Measurements from ENCODE around the gene TIGD4. TPM values are rescaled to one million over a fixed set of nuclear protein-coding genes. Genes with fewer than 3 reads are reported as not detected.

TIGD4 gene
- total and polyA plus RNA-seq, 2 donors (not counting 1 experiment from before 2014, with no cell fraction given), result 0.04 to 0.59 TPM

GRCh38 chr4:152728343-152728742, 51.2 kb downstream of the TIGD4 start:
- Histone ChIP-seq H2AFZ (ENCODE audit: insufficient read depth, low read depth, low read length, poor library complexity, severe bottlenecking) (peak overlapping the region; percentile 29), H3K9ac (ENCODE audit: low read length) (no peak overlapping the region), H3K4me1 (ENCODE audit: control insufficient read depth in 2 of 2, insufficient read depth in 2 of 2, low read length in 2 of 2) (peaks cover 11 to 14% of the 10 kb centered on the region in 2 donors), H4K20me1 (ENCODE audit: control insufficient read depth, insufficient read depth, low read length, poor library complexity, severe bottlenecking) (no peaks in the 10 kb centered on the region), H3K27ac (ENCODE audit: low read length in 2 of 2) (no peak overlapping the region), H3K36me3 (replicated peaks in 1 of 2; ENCODE audit: control extremely low read depth in 1 of 2, control insufficient read depth in 1 of 2, extremely low read depth in 1 of 2, insufficient read depth in 2 of 2, low read length in 1 of 2) (no peaks in the 10 kb centered on the region), H3K4me2 (replicated peaks; ENCODE audit: low read depth, low read length, poor library complexity, severe bottlenecking) (no peak overlapping the region), H3K9me3 (ENCODE audit: control extremely low read depth in 1 of 3, control insufficient read depth in 2 of 3, insufficient read depth in 1 of 3, low read length in 2 of 3) (no peaks in the 10 kb centered on the region), H3K4me3 (ENCODE audit: control extremely low read depth in 1 of 5, extremely low read depth in 1 of 5, insufficient read depth in 1 of 5, low read depth in 2 of 5, low read length in 4 of 5) (no peak overlapping the region), H3K79me2 (ENCODE audit: control insufficient read depth, insufficient read depth, low read length) (no peaks in the 10 kb centered on the region), H3K27me3 (replicated peaks in 1 of 4; ENCODE audit: control extremely low read depth in 1 of 4, control insufficient read depth in 3 of 4, insufficient read depth in 4 of 4, low read length in 3 of 4) (no peaks in the 10 kb centered on the region)
- Mint-ChIP-seq H3K27me3 (no peaks in the 10 kb centered on the region), H3K4me3 (no peak overlapping the region), H3K27ac (no peak overlapping the region), H3K4me1 (peaks cover 8% of the 10 kb centered on the region), H3K9me3 (ENCODE audit: insufficient read depth) (no peaks in the 10 kb centered on the region)
- WGBS (ENCODE audit: insufficient coverage), result no CpG with 5 or more reads among the region's 1 CpG
- TF ChIP-seq CTCF (IDR thresholded peaks at IDR 0.05) (no peak), EZH2 (IDR thresholded peaks at IDR 0.05; ENCODE audit: borderline replicate concordance, insufficient read depth, low read depth, low read length, poor library complexity, severe bottlenecking) (no peak)
- intact Hi-C loops (cut with micrococcal nuclease), result no loop called here
- DNase-seq (no peak), ATAC-seq (ENCODE audit: low read depth) (peak; percentile 39)
- ChIA-PET CTCF (interaction anchor here (13.6 kb wide), 1 partner anchor 228 kb away, joined by 217 read pairs; no protein-coding TSS in a partner anchor), POLR2A (no interaction called here)

- Mint-ChIP-seq H3K4me1 (peaks cover 8% of the 10 kb centered on the region), H3K4me3 (no peak overlapping the region), H3K27ac (peak overlapping the region; percentile 8), H3K27me3 (no peaks in the 10 kb centered on the region), H3K9me3 (ENCODE audit: insufficient read depth) (no peaks in the 10 kb centered on the region)
- Histone ChIP-seq H3K27me3 (replicated peaks in 1 of 4; ENCODE audit: control extremely low read depth in 1 of 4, control insufficient read depth in 3 of 4, insufficient read depth in 4 of 4, low read length in 3 of 4) (no peaks in the 10 kb centered on the region), H3K79me2 (ENCODE audit: control insufficient read depth, insufficient read depth, low read length) (no peaks in the 10 kb centered on the region), H3K4me2 (replicated peaks; ENCODE audit: low read depth, low read length, poor library complexity, severe bottlenecking) (no peak overlapping the region), H3K36me3 (replicated peaks in 1 of 2; ENCODE audit: control extremely low read depth in 1 of 2, control insufficient read depth in 1 of 2, extremely low read depth in 1 of 2, insufficient read depth in 2 of 2, low read length in 1 of 2) (no peaks in the 10 kb centered on the region), H2AFZ (ENCODE audit: insufficient read depth, low read depth, low read length, poor library complexity, severe bottlenecking) (no peak overlapping the region), H3K4me1 (ENCODE audit: control insufficient read depth in 2 of 2, insufficient read depth in 2 of 2, low read length in 2 of 2) (peaks cover 11 to 14% of the 10 kb centered on the region in 2 donors), H4K20me1 (ENCODE audit: control insufficient read depth, insufficient read depth, low read length, poor library complexity, severe bottlenecking) (no peaks in the 10 kb centered on the region), H3K9ac (ENCODE audit: low read length) (no peak overlapping the region), H3K4me3 (ENCODE audit: control extremely low read depth in 1 of 5, extremely low read depth in 1 of 5, insufficient read depth in 1 of 5, low read depth in 2 of 5, low read length in 4 of 5) (no peak overlapping the region), H3K9me3 (ENCODE audit: control extremely low read depth in 1 of 3, control insufficient read depth in 2 of 3, insufficient read depth in 1 of 3, low read length in 2 of 3) (no peaks in the 10 kb centered on the region), H3K27ac (ENCODE audit: low read length in 2 of 2) (no peak overlapping the region)
- intact Hi-C loops (cut with micrococcal nuclease), result no loop called here
- CTCF ChIA-PET, result interaction anchor here (0.5 to 13.6 kb wide), 4 partner anchors 12 to 1999 kb away, joined by 3 to 217 read pairs (median 4); no protein-coding TSS in a partner anchor
- TF ChIP-seq CTCF (IDR thresholded peaks at IDR 0.05) (no peak), EZH2 (IDR thresholded peaks at IDR 0.05; ENCODE audit: borderline replicate concordance, insufficient read depth, low read depth, low read length, poor library complexity, severe bottlenecking) (no peak)
- 20% methylated on average over 1 of the region's 1 CpG for WGBS (ENCODE audit: insufficient coverage)
- no peak for DNase-seq
- POLR2A ChIA-PET, result interaction anchor here (0.6 kb wide), 1 partner anchor 84 kb away, joined by 8 read pairs; no protein-coding TSS in a partner anchor
- ATAC-seq (ENCODE audit: low read depth), result no peak
Observed at GRCh38 chr4:152727784-152728183, 51.7 kb downstream of the TIGD4 start.

Measured in B cell (primary cell).